Epidermal melanocyte (primary cell): Measurements from ENCODE around the gene ARL8B.

ENCODE experiments used
- DNase-seq: peaks from one replicate; pipeline ENCODE4 v3.0.0; 2011; ENCODE audit warnings: low spot score; ENCODE audit not compliant: insufficient read length

ARL8B gene

GRCh38 chr3:5186089-5186857 lies 64.2 kb downstream of the ARL8B start:
- no peak for DNase-seq

- no peak for DNase-seq
Measured at GRCh38 chr3:5186858-5187155, 64.7 kb downstream of the ARL8B start.

- DNase-seq = peak; percentile 93
Measured at GRCh38 chr3:5187156-5187919, 65.2 kb downstream of the ARL8B start, which contains the start of gene EDEM1. EDEM1 (plus strand) TSS chr3:5187707; CDS start chr3:5187806, 99 bp downstream.

- DNase-seq = no peak
Measured at GRCh38 chr3:5187920-5188418, 65.9 kb downstream of the ARL8B start.

GRCh38 chr3:5188419-5189221 lies 66.5 kb downstream of the ARL8B start:
- DNase-seq = no peak

GRCh38 chr3:5190147-5190791 lies 68.2 kb downstream of the ARL8B start:
- no peak for DNase-seq

GRCh38 chr3:5191555-5192304 lies 69.6 kb downstream of the ARL8B start:
- no peak for DNase-seq

GRCh38 chr3:5192571-5193365 lies 70.7 kb downstream of the ARL8B start:
- DNase-seq = no peak

- DNase-seq = no peak
Measured at GRCh38 chr3:5194341-5194740, 72.2 kb downstream of the ARL8B start.

- no peak for DNase-seq
Measured at GRCh38 chr3:5194801-5195509, 72.9 kb downstream of the ARL8B start.

- DNase-seq = no peak
Measured at GRCh38 chr3:5195605-5196004, 73.5 kb downstream of the ARL8B start.

GRCh38 chr3:5197022-5197421 lies 74.9 kb downstream of the ARL8B start:
- DNase-seq = no peak

- no peak for DNase-seq
Measured at GRCh38 chr3:5197470-5198312, 75.6 kb downstream of the ARL8B start.

GRCh38 chr3:5198313-5198677 lies 76.2 kb downstream of the ARL8B start:
- DNase-seq = no peak

GRCh38 chr3:5198986-5199731 lies 77.1 kb downstream of the ARL8B start:
- DNase-seq = no peak

- DNase-seq = no peak
Measured at GRCh38 chr3:5201536-5201935, 79.4 kb downstream of the ARL8B start.

- no peak for DNase-seq
Measured at GRCh38 chr3:5202222-5202621, 80.1 kb downstream of the ARL8B start.
